Caco-2 (cell line): Measurements from ENCODE around the gene ITM2C. TPM values are rescaled to one million over a fixed set of nuclear protein-coding genes. Genes with fewer than 3 reads are reported as not detected.

Experiments used
- BruUV-seq: library from RNA; stranded (reverse); fragments of 400-500 nt; replicated peaks from 2 replicates; lab custom pipeline; 2021; lab: Mats Ljungman, UMichigan
- CTCF ChIA-PET: fragments of 300-600 bp; sonication (Branson Sonifier 250); formaldehyde crosslinking; loops from one replicate; lab custom pipeline; 2022; ENCODE audit warnings: antibody characterized with exemption; lab: Charles Lee
- POLR2A ChIA-PET: fragments of 300-600 bp; sonication (Branson Sonifier 250); formaldehyde crosslinking; loops from one replicate; lab custom pipeline; 2022; ENCODE audit warnings: antibody characterized with exemption; lab: Charles Lee
- DNase-seq, 2 experiments: peaks; one replicate each; pipeline versions ENCODE4 v3.0.0 to v3.0.0-alpha.2; 2020 to 2022
- H3K27me3 ChIP-seq: replicated peaks from 2 replicates; pipeline ENCODE4 v1.6.0; 2011; ENCODE audit warnings: low read length; ENCODE audit not compliant: control insufficient read depth, insufficient read depth
- H3K36me3 ChIP-seq: 2 replicates; pipeline ENCODE4 v1.5.1; 2011; ENCODE audit warnings: low read length; ENCODE audit not compliant: control insufficient read depth, insufficient read depth
- H3K4me1 ChIP-seq: fragments of 250-450 bp; sonication (Bioruptor Pico); 2 replicates; pipeline ENCODE4 v1.5.1; 2020; ENCODE audit warnings: mild to moderate bottlenecking
- H3K4me3 ChIP-seq: 2 replicates; pipeline ENCODE4 v1.5.1; 2011; ENCODE audit warnings: low read depth, mild to moderate bottlenecking, control low read depth, low read length
- H3K9me3 ChIP-seq: fragments of 250-450 bp; sonication (Bioruptor Pico); 2 replicates; pipeline ENCODE4 v1.5.1; 2020; ENCODE audit warnings: mild to moderate bottlenecking, moderate library complexity
- H3K27ac Mint-ChIP-seq: one replicate; pipeline ENCODE4 v1.8.0; 2022; ENCODE audit warnings: mixed read lengths; ENCODE audit not compliant: unreplicated experiment
- H3K27me3 Mint-ChIP-seq: one replicate; pipeline ENCODE4 v1.8.0; 2022; ENCODE audit warnings: mixed read lengths; ENCODE audit not compliant: insufficient read depth, unreplicated experiment
- H3K36me3 Mint-ChIP-seq: one replicate; pipeline ENCODE4 v1.8.0; 2022; ENCODE audit warnings: mild to moderate bottlenecking, mixed read lengths; ENCODE audit not compliant: insufficient read depth, unreplicated experiment
- H3K4me1 Mint-ChIP-seq: one replicate; pipeline ENCODE4 v1.8.0; 2022; ENCODE audit warnings: low read depth, mixed read lengths; ENCODE audit not compliant: unreplicated experiment
- H3K4me3 Mint-ChIP-seq: one replicate; pipeline ENCODE4 v1.8.0; 2022; ENCODE audit warnings: mild to moderate bottlenecking, moderate library complexity, mixed read lengths; ENCODE audit not compliant: unreplicated experiment
- H3K9me3 Mint-ChIP-seq: one replicate; pipeline ENCODE4 v1.8.0; 2022; ENCODE audit warnings: mixed read lengths; ENCODE audit not compliant: unreplicated experiment
- CTCF ChIP-seq, 2 experiments: fragments of 200-600 bp in 1 of 2; IDR thresholded peaks; 1 replicate in 1 of 2; 2 replicates in 1 of 2; pipeline versions ENCODE4 v1.5.1 to v1.8.0; 2011 to 2022; ENCODE audit warnings: antibody characterized with exemption in 1 of 2, control low read depth in 1 of 2, inconsistent platforms in 1 of 2, low read depth in 1 of 2, low read length in 1 of 2, mild to moderate bottlenecking in 1 of 2, moderate library complexity in 1 of 2; ENCODE audit not compliant: insufficient read depth in 1 of 2, severe bottlenecking in 1 of 2, unreplicated experiment in 1 of 2
- intact Hi-C: fragments of 100-400 bp; cut with micrococcal nuclease; formaldehyde crosslinking; loops from one replicate; pipeline ENCODE4 v1.10.0; 2022; ENCODE audit not compliant: unreplicated experiment
- total RNA-seq: library from RNA; stranded (reverse); gene quantifications from 2 replicates; pipeline ENCODE4 v1.2.3, GENCODE V29; 2022

ITM2C gene
- total RNA-seq, 1 experiment from 2014 or later, result 136 TPM

GRCh38 chr2:230869914-230870543 is 5.3 kb downstream of the ITM2C start:
- H3K4me1 ChIP-seq, result peaks cover 44% of the 10 kb centered on the region
- Mint-ChIP-seq H3K36me3 (peaks cover 15% of the 10 kb centered on the region), H3K4me3 (peak overlapping the region; percentile 66), H3K27ac (peak overlapping the region; percentile 97), H3K4me1 (peaks cover 9% of the 10 kb centered on the region), H3K9me3 (no peaks in the 10 kb centered on the region), H3K27me3 (no peaks in the 10 kb centered on the region)
- no peaks in the 10 kb centered on the region for H3K9me3 ChIP-seq
- BruUV-seq, result TSS peak; percentile 66
- no peaks in the 10 kb centered on the region for H3K27me3 ChIP-seq
- ChIA-PET CTCF (interaction anchor here (0.6 to 1.9 kb wide), 3 partner anchors 15 to 117 kb away, joined by 3 to 8 read pairs (median 6); no protein-coding TSS in a partner anchor), POLR2A (interaction anchor here (0.6 to 1.1 kb wide), 3 partner anchors 26 to 100 kb away, joined by 3 to 13 read pairs (median 3); no protein-coding TSS in a partner anchor)
- no peak overlapping the region for H3K4me3 ChIP-seq
- H3K36me3 ChIP-seq, result 0 out of 2 replicates have a peak, but pooled peaks cover 1% of the 10 kb centered on the region
- TF ChIP-seq CTCF (IDR thresholded peaks at IDR 0.05; ENCODE audit: insufficient read depth in 1 of 2, low read depth in 1 of 2, low read length in 1 of 2, severe bottlenecking in 1 of 2, unreplicated experiment in 1 of 2), result no peak
- no peak for DNase-seq
- intact Hi-C loops, result loop anchor here (2.0 to 5.0 kb wide), 3 partner anchors 42 to 165 kb away; no protein-coding TSS in a partner anchor

GRCh38 chr2:230870544-230871360 is 6.0 kb downstream of the ITM2C start:
- H3K27me3 Mint-ChIP-seq, result no peaks in the 10 kb centered on the region
- POLR2A ChIA-PET, result interaction anchor here (0.6 to 1.1 kb wide), 3 partner anchors 25 to 136 kb away, joined by 3 to 13 read pairs (median 3); no protein-coding TSS in a partner anchor
- peak overlapping the region; percentile 97 for H3K27ac Mint-ChIP-seq
- H3K36me3 Mint-ChIP-seq, result peaks cover 22% of the 10 kb centered on the region
- H3K4me1 Mint-ChIP-seq, result peaks cover 9% of the 10 kb centered on the region
- intact Hi-C loops, result loop anchor here (1.0 to 5.0 kb wide), 4 partner anchors 25 to 164 kb away; no protein-coding TSS in a partner anchor
- H3K4me1 ChIP-seq, result peaks cover 44% of the 10 kb centered on the region
- DNase-seq, result peak; percentile 79 to 84
- no peaks in the 10 kb centered on the region for H3K9me3 ChIP-seq
- no peaks in the 10 kb centered on the region for H3K27me3 ChIP-seq
- peak overlapping the region; percentile 66 for H3K4me3 Mint-ChIP-seq
- no TSS peak for BruUV-seq
- H3K36me3 ChIP-seq, result 0 out of 2 replicates have a peak, but pooled peaks cover 1% of the 10 kb centered on the region
- CTCF ChIA-PET, result interaction anchor here (0.6 to 1.9 kb wide), 3 partner anchors 15 to 117 kb away, joined by 3 to 8 read pairs (median 6); no protein-coding TSS in a partner anchor
- no peak for TF ChIP-seq CTCF (IDR thresholded peaks at IDR 0.05; ENCODE audit: insufficient read depth in 1 of 2, low read depth in 1 of 2, low read length in 1 of 2, severe bottlenecking in 1 of 2, unreplicated experiment in 1 of 2)
- no peak overlapping the region for H3K4me3 ChIP-seq
- no peaks in the 10 kb centered on the region for H3K9me3 Mint-ChIP-seq
